Panc1 (cell line): ENCODE results near the gene ANO2.

Source experiments
- SIN3A ChIP-seq: IDR thresholded peaks from 2 replicates; pipeline ENCODE4 v1.6.1; 2012; ENCODE audit warnings: low read depth, mild to moderate bottlenecking, low read length, moderate library complexity, borderline replicate concordance; ENCODE audit not compliant: insufficient read depth
- TF ChIP-seq, protein P1 (sequence below), 2 experiments: IDR thresholded peaks; 2 replicates each; pipeline ENCODE4 v1.6.1; 2011 to 2012; ENCODE audit warnings: low read depth in 2 of 2, control low read depth in 1 of 2, low read length in 1 of 2, mild to moderate bottlenecking in 1 of 2, moderate library complexity in 1 of 2; ENCODE audit not compliant: insufficient read depth in 1 of 2
- TF ChIP-seq, protein P2 (sequence below): fragments of 450-650 bp; IDR thresholded peaks from 2 replicates; pipeline ENCODE4 v1.5.1; 2017; ENCODE audit warnings: mild to moderate bottlenecking

DNA sequence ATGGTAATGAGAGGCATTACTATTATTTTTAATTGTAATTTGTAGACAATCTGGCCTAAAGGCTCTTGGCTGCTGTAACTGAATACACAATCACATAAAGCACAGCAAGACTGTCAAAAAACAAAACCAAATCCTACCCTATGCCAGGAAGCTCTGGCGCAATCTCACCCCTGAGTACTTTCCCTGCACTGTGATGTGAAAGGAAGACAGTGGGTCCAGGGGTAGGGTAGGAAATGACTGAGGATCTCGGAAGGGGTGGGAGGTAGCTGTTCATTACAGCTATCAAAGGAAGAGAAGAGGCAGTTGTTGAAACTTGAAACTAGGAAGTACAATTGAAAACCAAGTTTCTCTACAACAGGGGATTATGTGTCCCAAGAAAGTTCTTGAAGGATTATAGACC is 202.8 kb downstream of the ANO2 start:
- TF ChIP-seq, protein P1, sequence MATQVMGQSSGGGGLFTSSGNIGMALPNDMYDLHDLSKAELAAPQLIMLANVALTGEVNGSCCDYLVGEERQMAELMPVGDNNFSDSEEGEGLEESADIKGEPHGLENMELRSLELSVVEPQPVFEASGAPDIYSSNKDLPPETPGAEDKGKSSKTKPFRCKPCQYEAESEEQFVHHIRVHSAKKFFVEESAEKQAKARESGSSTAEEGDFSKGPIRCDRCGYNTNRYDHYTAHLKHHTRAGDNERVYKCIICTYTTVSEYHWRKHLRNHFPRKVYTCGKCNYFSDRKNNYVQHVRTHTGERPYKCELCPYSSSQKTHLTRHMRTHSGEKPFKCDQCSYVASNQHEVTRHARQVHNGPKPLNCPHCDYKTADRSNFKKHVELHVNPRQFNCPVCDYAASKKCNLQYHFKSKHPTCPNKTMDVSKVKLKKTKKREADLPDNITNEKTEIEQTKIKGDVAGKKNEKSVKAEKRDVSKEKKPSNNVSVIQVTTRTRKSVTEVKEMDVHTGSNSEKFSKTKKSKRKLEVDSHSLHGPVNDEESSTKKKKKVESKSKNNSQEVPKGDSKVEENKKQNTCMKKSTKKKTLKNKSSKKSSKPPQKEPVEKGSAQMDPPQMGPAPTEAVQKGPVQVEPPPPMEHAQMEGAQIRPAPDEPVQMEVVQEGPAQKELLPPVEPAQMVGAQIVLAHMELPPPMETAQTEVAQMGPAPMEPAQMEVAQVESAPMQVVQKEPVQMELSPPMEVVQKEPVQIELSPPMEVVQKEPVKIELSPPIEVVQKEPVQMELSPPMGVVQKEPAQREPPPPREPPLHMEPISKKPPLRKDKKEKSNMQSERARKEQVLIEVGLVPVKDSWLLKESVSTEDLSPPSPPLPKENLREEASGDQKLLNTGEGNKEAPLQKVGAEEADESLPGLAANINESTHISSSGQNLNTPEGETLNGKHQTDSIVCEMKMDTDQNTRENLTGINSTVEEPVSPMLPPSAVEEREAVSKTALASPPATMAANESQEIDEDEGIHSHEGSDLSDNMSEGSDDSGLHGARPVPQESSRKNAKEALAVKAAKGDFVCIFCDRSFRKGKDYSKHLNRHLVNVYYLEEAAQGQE (IDR thresholded peaks at IDR 0.05; ENCODE audit: insufficient read depth in 1 of 2, low read depth in 2 of 2, low read length in 1 of 2): no peak
- TF ChIP-seq, protein P2, sequence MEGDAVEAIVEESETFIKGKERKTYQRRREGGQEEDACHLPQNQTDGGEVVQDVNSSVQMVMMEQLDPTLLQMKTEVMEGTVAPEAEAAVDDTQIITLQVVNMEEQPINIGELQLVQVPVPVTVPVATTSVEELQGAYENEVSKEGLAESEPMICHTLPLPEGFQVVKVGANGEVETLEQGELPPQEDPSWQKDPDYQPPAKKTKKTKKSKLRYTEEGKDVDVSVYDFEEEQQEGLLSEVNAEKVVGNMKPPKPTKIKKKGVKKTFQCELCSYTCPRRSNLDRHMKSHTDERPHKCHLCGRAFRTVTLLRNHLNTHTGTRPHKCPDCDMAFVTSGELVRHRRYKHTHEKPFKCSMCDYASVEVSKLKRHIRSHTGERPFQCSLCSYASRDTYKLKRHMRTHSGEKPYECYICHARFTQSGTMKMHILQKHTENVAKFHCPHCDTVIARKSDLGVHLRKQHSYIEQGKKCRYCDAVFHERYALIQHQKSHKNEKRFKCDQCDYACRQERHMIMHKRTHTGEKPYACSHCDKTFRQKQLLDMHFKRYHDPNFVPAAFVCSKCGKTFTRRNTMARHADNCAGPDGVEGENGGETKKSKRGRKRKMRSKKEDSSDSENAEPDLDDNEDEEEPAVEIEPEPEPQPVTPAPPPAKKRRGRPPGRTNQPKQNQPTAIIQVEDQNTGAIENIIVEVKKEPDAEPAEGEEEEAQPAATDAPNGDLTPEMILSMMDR: no peak
- no peak for TF ChIP-seq SIN3A
